Adrenal gland (tissue), 12 donors: ENCODE results near the gene CLSTN1. TPM values are rescaled to one million over a fixed set of nuclear protein-coding genes. Genes with fewer than 3 reads are reported as not detected.

Experiments
- DNase-seq, 7 donors: peaks; one replicate each; pipeline ENCODE4 v3.0.0-alpha.2; 2019 to 2020
- H3K27ac ChIP-seq, 5 donors: fragments of 200-600 bp; sonication (generic) in 4 of 5; 1 replicate in 3 of 5; 2 replicates in 2 of 5; pipeline versions ENCODE4 v1.5.1 to v1.8.0; 2016 to 2020; ENCODE audit warnings: mild to moderate bottlenecking in 1 of 5
- H3K27me3 ChIP-seq: fragments of 200-600 bp; 2 replicates; pipeline ENCODE4 v1.8.0; 2021
- H3K36me3 ChIP-seq, 2 donors: fragments of 200-600 bp; replicated peaks in 1 of 2; 1 replicate in 1 of 2; 2 replicates in 1 of 2; pipeline versions ENCODE4 v1.5.1 to v1.8.0; 2018 to 2022
- H3K4me1 ChIP-seq, 2 donors: fragments of 200-600 bp; replicated peaks in 1 of 2; 1 replicate in 1 of 2; 2 replicates in 1 of 2; pipeline versions ENCODE4 v1.5.1 to v1.8.0; 2018 to 2021
- H3K4me3 ChIP-seq, 4 donors: fragments of 200-600 bp; sonication (generic) in 3 of 4; one replicate each; pipeline ENCODE4 v1.5.1; 2016 to 2018
- H3K9me3 ChIP-seq, 3 donors: fragments of 200-600 bp; sonication (generic) in 1 of 3; replicated peaks in 1 of 3; 1 replicate in 2 of 3; 2 replicates in 1 of 3; pipeline versions ENCODE4 v1.5.1 to v1.8.0; 2016 to 2021
- CTCF ChIP-seq, 6 experiments: fragments of 450-650 bp in 4 of 6; fragments of 200-600 bp in 2 of 6; sonication (generic) in 1 of 6; IDR thresholded peaks; 1 replicate in 5 of 6; 2 replicates in 1 of 6; pipeline versions ENCODE4 v1.5.1 to v1.8.0; 2016 to 2021; ENCODE audit warnings: antibody characterized with exemption in 6 of 6, mild to moderate bottlenecking in 2 of 6, moderate library complexity in 1 of 6
- POLR2A ChIP-seq, 2 donors: fragments of 450-650 bp; IDR thresholded peaks; one replicate each; pipeline ENCODE4 v1.6.1; 2017; ENCODE audit warnings: antibody characterized with exemption in 2 of 2, mild to moderate bottlenecking in 2 of 2, moderate library complexity in 1 of 2
- WGBS, 4 donors: extraction: QIAGEN DNeasy Blood & Tissue Kit in 2 of 4; methylation state at CpG; one replicate each; pipeline versions ENCODE4 v1.1.5 to v1.1.7; 2013 to 2017; 5-methylcytosine and 5-hydroxymethylcytosine counted together
- intact Hi-C, 2 donors: fragments of 100-400 bp; cut with DNase I; formaldehyde crosslinking; loops; one replicate each; pipeline versions ENCODE4 v1.14.1 to v1.15.0; 2022 to 2023
- polyA plus RNA-seq, 3 donors: library from polyadenylated mRNA; stranded (reverse); fragments of 200-250 nt in 2 of 3; fragments of 350-450 nt in 1 of 3; fragmentation: Illumina TruSeq in 1 of 3; extraction: RNeasy Lipid Tissue Mini Kit (QIAGEN cat#74804) in 1 of 3; gene quantifications; one replicate each; pipeline ENCODE4 v1.2.3, GENCODE V29; 2013 to 2014
- total RNA-seq, 9 donors: library from RNA; depleted of rRNA in 4 of 9; stranded (reverse); fragments of >200 nt in 4 of 9; fragments of 120-200 nt in 1 of 9; fragmentation: NEBNext Ultra II Directional in 1 of 9; extraction: Animal tissue kit (Norgen Biotek cat#: 25700) in 1 of 9; gene quantifications; one replicate each; pipeline versions ENCODE4 v1.1.0 to v1.2.4, GENCODE V29; 2013 to 2023
- donor health status: healthy with polysubstance abuse.
- donor health status: Bipolar disorder and iron deficiency.
- donor health status: DM: yes; HTN: yes; CAD: no.
- donor health status: DM: no; HTN: no; CAD: no.
- donor health status: DM: no; HTN: no; CAD: no.
- donor health status: DM: yes; HTN: yes; CAD: no.

Gene CLSTN1
- total and polyA plus RNA-seq, 12 donors = 48.8 to 106 (median 77.9) TPM

- 52 to 73% (median 63%) methylated on average over 4 to 9 of the region's 9 CpGs for WGBS, 4 donors
- no peaks in the 10 kb centered on the region for H3K27me3 ChIP-seq
- TF ChIP-seq POLR2A (IDR thresholded peaks at IDR 0.05) = no peak
- no peak for TF ChIP-seq CTCF (IDR thresholded peaks at IDR 0.05)
- H3K9me3 ChIP-seq = no peaks in the 10 kb centered on the region
- intact Hi-C loops = no loop called here
- DNase-seq = no peak
- no peaks in the 10 kb centered on the region for H3K36me3 ChIP-seq
- no peaks in the 10 kb centered on the region for H3K4me1 ChIP-seq
- H3K4me3 ChIP-seq = no peak overlapping the region
- no peak overlapping the region for H3K27ac ChIP-seq
Measured at GRCh38 chr1:9842073-9842711, 18.4 kb upstream of the CLSTN1 start.

DNA sequence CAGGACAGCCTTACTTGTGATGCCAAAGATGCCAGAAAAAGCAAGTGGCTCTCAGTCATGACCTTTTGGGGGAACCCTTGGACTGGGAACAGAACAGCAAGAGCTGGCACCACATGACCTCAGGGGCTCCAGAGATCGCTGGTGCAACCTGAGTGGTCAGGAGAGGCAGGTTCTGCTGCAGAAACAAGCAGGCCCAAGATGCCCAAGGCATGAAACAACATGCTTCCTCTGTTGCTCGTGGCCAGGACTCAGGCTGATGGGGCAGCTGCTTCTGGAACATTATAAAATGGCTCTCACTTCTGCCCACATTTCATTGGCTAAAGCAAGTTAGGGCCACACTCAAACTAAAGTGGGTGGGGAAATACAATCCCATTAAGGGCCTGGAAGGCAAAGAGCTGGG is 17.7 kb upstream of the CLSTN1 start:
- intact Hi-C loops = no loop called here
- TF ChIP-seq CTCF (IDR thresholded peaks at IDR 0.05) (no peak), POLR2A (IDR thresholded peaks at IDR 0.05) (no peak)
- H3K4me1 ChIP-seq = no peaks in the 10 kb centered on the region
- 63 to 89% (median 88%) methylated on average over 2 of the region's 2 CpGs for WGBS, 4 donors
- no peaks in the 10 kb centered on the region for H3K9me3 ChIP-seq
- no peak overlapping the region for H3K27ac ChIP-seq
- DNase-seq = no peak
- H3K36me3 ChIP-seq = no peaks in the 10 kb centered on the region
- H3K4me3 ChIP-seq = no peak overlapping the region
- H3K27me3 ChIP-seq = no peaks in the 10 kb centered on the region

DNA sequence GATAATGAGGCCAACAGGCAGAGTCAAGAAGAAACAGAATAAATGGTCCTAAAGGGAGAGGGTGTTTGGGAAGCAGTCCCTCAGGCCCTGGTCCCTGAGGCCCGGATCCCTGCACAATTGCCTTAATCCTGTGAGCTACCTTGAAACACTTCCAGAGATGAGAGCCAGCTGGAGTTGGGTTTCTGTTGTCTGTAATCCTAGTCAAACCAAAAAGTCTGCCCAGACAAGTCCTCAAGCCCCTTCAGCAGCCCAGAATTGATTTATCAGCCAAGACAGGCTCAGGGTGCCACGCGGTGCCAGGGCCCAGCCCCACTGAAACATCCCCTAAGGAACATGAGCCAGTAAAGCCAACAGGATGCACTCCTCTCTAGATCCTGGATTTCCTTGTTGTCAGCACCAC is 16.4 kb upstream of the CLSTN1 start:
- no peaks in the 10 kb centered on the region for H3K9me3 ChIP-seq
- H3K27me3 ChIP-seq = no peaks in the 10 kb centered on the region
- H3K4me1 ChIP-seq = no peaks in the 10 kb centered on the region
- H3K27ac ChIP-seq = no peak overlapping the region
- no peak overlapping the region for H3K4me3 ChIP-seq
- WGBS, 4 donors = 49 to 96% (median 75%) methylated on average over 3 of the region's 3 CpGs
- DNase-seq = no peak
- intact Hi-C loops = no loop called here
- TF ChIP-seq POLR2A (IDR thresholded peaks at IDR 0.05) (no peak), CTCF (IDR thresholded peaks at IDR 0.05) (no peak)
- H3K36me3 ChIP-seq = no peaks in the 10 kb centered on the region

DNA sequence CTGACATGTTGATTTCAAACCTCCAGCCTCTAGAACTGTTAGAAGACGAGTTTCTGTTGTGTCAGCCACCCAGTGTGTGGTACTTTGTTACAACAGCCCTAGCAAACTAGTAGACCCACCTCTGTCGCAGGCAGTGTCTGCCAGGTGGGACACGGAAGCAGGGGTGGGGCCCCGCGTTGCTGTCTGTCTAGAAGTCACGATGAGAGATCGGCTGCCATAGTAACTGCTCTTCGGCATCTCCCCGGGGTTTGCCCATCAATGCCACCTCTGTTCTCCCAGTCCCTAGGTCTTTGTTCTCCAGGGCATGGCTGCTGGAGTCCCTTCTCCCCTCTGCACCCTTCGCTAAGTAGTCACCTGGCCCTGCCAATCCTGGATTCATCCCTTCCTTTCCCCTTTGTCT is 15.2 kb upstream of the CLSTN1 start:
- DNase-seq = no peak
- 82 to 95% (median 92%) methylated on average over 6 to 10 of the region's 10 CpGs for WGBS, 4 donors
- intact Hi-C loops = no loop called here

More for the DNA sequence above, 15.2 kb upstream of the CLSTN1 start:
- TF ChIP-seq CTCF (IDR thresholded peaks at IDR 0.05) (no peak), POLR2A (IDR thresholded peaks at IDR 0.05) (no peak)
- Histone ChIP-seq H3K27ac (no peak overlapping the region), H3K36me3 (no peaks in the 10 kb centered on the region), H3K4me1 (no peaks in the 10 kb centered on the region), H3K9me3 (no peaks in the 10 kb centered on the region), H3K4me3 (no peak overlapping the region), H3K27me3 (no peaks in the 10 kb centered on the region)
